GM18519 (cell line): ENCODE measurements around the gene UBTF.

Source experiments
- ATAC-seq: cut with Tn5 transposase; IDR thresholded peaks from one replicate; pipeline ENCODE4 v1.9.1; 2021; ENCODE audit warnings: mild to moderate bottlenecking, moderate library complexity; ENCODE audit not compliant: unreplicated experiment, low FRiP score

UBTF gene

GRCh38 chr17:44176671-44177501, 42.6 kb downstream of the UBTF start:
- ATAC-seq, result no peak

- ATAC-seq, result no peak
Observed at GRCh38 chr17:44176257-44176656, 43.2 kb downstream of the UBTF start.

GRCh38 chr17:44174427-44174826, 45.0 kb downstream of the UBTF start:
- no peak for ATAC-seq

- no peak for ATAC-seq
Observed at GRCh38 chr17:44171931-44172455, 47.5 kb downstream of the UBTF start.

- ATAC-seq, result no peak
Observed at GRCh38 chr17:44170499-44171201, 48.8 kb downstream of the UBTF start, which contains the start of gene ASB16. Gene ASB16 (plus strand): TSS chr17:44170704. CDS start chr17:44170790, 86 bp downstream.

GRCh38 chr17:44170135-44170498, 49.4 kb downstream of the UBTF start:
- no peak for ATAC-seq

GRCh38 chr17:44167181-44167861, 52.2 kb downstream of the UBTF start:
- no peak for ATAC-seq

- ATAC-seq, result no peak
Observed at GRCh38 chr17:44164476-44164875, 55.0 kb downstream of the UBTF start.

GRCh38 chr17:44159519-44160210, 59.8 kb downstream of the UBTF start:
- ATAC-seq, result no peak

GRCh38 chr17:44155488-44155887, 64.0 kb downstream of the UBTF start:
- ATAC-seq, result no peak
